Stimulated activated CD4-positive, alpha-beta T cell treated with anti-CD3 and anti-CD28 coated beads, Interleukin-4, amount 100 ng/mL, for 48 hours (primary cell): Measurements from ENCODE around the gene SYMPK.
A peak's percentile ranks its signal among the peaks of the same experiment; 100 is the strongest.
"Not testable (repeated sequence)": the region's sequence is repeated elsewhere in the genome, so short reads cannot be mapped to it uniquely, and the experiment has no call there.

Experiments used
- DNase-seq, 2 donors: peaks; one replicate each; pipeline ENCODE4 v3.0.0-alpha.2; 2020; ENCODE audit warnings: low read depth in 2 of 2

The SYMPK gene

DNA sequence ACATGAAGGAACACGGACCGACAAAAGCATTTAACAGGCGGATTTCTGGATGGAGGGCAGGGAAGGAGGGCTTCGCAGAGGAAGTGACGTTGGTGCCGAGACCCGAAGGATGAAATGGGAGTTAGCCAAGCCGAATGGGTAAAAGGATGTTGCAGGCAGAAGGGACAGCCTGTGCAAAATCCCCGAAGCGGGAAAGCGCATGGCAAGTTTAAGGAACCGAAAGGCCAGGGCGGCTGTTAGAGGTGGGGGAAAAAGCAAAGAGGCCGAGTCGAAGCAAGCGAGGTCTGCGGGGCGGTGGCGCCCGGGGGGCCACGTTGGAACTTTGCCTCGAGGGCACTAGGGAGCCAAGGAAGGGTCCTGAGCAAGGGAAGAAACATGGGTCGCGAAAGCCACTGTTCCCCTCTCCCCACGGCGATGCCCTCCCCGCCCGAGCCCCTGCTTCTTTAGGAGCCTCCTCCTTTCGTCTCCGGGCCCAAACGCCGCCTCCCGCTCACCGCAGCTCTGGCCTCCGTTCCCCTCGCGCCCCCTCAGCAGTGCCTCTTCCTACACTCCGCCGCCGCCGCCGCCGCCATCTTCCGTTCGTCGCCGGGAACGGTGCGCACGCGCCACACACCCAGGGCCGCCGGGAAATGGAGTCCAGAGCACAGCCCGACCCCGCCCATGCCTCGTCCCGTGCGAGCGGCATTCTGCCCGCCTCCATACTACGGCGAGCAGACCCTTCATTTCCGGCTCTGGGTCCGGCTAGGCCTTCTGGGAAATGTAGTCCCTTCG, at the start of gene SYMPK:
TSS of gene SYMPK (minus strand) at position 584 of the 771 bp plus-strand sequence. CDS start 8,652 bp downstream, outside the sequence.
- DNase-seq: peak; percentile 98 to 99

DNA sequence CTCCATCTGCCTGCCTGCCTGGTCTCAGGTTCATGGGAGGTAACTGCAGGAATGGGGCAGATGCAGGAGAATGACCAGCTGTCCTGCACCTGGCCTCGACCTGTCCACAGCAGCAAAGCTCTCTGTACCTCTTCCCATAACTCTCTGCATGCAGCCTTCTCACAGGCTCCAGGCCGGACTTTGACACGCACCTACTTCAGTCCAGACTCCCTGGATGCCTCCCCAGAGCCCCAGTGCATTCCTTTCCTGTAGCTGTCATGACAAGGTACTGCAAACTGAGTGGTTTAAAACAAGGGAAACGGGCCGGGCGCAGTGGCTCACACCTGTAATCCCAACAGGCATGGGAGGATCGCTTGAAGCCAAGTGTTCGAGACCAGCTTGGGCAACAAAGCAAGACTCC, 48.3 kb upstream of the SYMPK start:
- no peak for DNase-seq

GRCh38 chr19:45908956-45909355, 46.0 kb upstream of the SYMPK start:
- DNase-seq: no peak

GRCh38 chr19:45906221-45906620, 43.3 kb upstream of the SYMPK start:
- no peak for DNase-seq

DNA sequence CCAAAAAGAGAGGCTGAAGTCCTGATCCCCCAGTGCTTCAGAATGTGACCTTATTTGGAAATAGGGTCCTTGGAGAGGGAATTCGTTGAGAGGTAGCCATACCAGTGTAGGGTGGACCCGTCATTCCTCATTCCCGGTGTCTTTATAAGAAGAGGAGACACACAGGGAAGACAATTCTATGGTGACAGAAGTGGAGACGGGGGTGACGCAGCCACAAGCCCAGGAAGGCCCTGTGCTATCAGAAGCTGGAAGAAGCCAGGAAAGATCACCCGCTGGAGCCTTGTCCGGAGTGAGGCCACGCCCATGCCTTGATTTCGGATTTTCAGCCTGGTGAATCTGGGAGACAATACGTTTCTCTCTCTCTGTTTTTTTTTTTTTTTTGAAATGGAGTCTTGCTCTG, 42.1 kb upstream of the SYMPK start:
- DNase-seq: no peak

DNA sequence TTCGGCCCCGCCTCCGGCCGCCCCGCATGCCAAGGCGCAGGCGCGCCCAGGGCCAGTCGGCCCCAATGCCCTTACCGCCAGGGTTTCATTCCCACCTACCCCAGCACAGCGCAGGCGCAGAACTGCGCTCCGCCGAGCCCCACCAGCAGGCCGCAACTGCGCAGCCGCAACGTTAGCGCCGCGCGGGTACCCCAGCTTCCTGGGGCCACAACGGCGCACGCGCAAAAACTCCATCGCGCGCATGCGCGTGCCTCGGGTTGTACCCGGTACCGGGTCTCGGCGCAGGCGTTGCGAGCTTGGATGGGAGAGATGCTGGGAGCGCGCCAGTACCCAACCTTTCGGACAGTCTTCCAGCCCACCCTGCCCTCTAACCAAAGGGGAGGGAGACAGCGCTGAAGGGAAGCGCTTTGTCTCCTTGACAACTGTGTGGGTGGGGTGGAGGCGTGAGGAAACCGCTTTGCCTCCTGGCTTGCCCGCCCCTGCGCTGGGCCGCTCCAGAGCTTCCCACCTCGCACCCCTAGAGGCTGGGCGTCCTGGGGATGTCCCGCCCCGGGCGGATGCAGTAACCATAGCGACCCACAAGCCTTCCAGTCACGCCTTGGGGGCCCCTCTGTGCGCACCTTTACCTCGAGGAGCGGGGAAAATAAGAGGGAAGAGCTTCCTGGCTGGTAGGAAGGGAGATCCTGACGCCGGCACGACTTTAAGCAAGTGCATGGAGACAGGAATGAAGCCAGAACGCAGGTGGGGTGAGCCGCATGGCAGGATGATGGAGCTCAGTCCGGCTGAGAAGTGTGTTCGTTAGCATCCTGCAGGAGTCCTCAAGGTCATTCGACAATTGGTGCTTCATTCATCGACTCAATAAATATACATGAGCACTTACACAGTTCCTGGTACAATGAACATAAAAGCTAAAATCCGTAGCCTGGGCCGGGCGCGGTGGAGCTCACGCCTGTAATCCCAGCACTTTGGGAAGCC, 40.0 kb upstream of the SYMPK start:
- DNase-seq: peak; percentile 98 to 99

GRCh38 chr19:45901912-45902650, 39.1 kb upstream of the SYMPK start, which contains the start of gene MYPOP:
Gene MYPOP (minus strand): TSS chr19:45902613. CDS start chr19:45901773, 840 bp downstream.
- no peak for DNase-seq

DNA sequence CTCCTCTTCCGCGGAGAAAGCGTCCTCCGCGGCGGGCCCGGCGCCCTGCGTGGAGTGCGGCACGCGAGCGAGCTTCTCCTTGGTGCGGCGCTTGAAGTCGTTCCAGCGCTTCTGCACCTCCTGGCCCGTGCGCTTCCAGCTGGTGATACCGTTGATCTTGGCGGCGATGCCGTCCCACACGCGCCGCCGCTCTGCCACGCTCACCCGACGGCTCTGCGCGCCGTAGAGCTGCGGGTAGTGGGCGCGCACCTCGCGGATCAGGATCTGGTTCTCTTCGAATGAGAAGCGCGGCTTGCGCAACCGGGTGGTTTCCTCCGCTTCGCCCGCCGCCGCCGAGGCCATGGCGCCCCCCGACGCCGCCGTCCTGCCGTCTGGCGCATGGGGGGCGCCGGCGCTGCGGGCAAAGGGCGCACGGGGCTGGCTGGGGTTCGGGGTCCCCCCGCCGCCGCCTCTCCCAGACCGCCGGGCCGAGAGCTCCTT, 38.5 kb upstream of the SYMPK start:
- DNase-seq: no peak

GRCh38 chr19:45900738-45901431, 37.9 kb upstream of the SYMPK start:
- DNase-seq: no peak

- DNase-seq: no peak
Observed at GRCh38 chr19:45899919-45900589, 37.1 kb upstream of the SYMPK start.

DNA sequence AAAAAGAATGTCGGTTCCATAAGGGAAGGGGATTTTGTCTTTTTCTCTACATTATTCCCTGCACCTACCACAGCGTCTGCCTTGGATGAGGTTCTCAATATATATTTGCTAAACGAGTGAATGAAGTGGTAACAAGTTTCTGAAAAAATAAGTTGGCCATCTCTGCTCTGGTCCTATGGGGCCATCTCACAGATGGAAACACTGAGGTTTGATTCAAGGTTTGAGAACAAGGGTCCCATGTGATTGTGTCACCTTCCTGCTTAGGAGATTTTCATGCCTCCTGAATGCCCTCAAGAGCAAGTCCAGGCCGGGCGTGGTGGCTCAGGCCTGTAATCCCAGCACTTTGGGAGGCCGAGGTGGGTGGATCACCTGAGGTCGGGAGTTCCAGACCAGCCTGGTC, 36.3 kb upstream of the SYMPK start:
- DNase-seq: no peak

- DNase-seq: no peak
Observed at GRCh38 chr19:45897261-45897812, 34.4 kb upstream of the SYMPK start.

DNA sequence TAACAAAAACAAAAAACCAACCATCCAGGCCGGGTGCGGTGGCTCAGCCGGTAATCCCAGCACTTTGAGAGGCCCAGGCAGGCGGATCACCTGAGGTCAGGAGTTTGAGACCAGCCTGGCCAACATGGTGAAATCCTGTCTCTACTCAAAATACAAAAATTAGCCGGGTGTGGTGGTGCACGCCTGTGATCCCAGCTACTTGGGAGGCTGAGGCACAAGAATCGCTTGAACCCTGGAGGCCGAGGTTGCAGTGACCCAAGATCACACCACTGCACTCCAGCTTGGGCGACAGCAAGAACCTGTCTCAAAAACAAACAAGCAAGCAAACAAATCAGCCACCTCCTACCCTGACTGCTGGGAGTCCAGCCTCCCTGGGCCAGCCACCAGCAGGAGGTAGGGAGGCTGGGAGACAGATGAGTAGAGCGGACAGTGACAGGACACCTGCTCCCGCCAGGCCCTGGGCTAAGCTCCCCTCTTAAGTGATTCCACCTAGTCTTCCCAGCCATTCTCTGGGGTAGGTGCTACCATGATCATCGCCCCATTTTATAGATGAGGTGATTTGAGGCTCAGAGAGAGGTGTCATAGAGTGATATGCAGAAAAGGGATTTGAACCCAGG, 33.1 kb upstream of the SYMPK start:
- not testable (repeated sequence) for DNase-seq

GRCh38 chr19:45895519-45895972, 32.6 kb upstream of the SYMPK start:
- DNase-seq: no peak

DNA sequence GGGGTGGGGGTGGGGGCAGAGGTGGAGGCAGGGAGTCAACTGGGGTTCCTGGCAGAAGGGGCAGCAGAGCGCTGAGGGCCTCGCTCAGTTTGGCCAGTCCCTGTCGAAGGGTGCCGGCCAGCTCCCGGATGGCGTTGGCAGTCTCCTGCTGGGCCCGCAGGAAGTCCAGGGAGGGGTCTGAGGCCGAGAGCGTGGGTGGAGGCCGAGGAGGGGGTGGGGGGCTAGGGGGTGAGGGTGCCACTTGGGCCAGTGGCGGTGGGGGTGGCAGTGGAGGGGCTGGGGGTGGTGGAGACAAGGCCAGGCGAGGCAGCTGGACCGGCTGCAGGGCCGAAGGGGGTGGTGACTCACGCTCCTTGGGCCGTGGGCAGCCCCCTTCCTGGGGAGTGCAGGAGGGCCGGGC, 27.9 kb upstream of the SYMPK start:
- DNase-seq: no peak

DNA sequence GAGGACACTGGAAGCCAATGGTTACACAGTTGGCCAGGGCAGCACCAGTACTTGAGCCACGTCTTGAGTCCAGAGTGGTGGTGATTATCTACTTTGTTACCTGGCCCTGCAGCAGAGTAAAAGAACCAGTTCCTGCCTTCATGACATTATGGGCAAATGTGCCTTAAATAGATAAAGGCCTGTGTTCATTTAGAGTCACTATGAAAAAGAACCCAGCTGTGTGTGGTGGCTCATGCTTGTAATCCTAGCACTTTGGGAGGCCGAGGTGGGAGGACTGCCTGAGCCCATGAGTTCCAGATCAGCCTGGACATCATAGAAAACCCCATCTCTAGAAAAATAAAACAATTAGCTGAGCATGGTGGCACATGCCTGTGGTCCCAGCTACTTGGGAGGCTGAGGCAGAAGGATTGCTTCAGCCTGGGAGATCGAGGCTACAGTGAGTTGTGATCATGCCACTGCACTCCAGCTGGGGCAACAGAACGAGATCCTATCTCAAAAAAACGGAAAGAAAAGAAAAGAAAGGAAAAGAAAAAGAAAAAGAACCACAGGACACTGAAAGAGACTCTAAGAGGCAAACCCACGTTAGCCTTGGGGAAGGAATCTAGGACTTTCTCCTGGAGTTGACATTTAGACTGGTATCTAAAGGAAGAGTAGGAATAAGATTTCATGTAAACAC, 26.4 kb upstream of the SYMPK start:
- DNase-seq: no peak

DNA sequence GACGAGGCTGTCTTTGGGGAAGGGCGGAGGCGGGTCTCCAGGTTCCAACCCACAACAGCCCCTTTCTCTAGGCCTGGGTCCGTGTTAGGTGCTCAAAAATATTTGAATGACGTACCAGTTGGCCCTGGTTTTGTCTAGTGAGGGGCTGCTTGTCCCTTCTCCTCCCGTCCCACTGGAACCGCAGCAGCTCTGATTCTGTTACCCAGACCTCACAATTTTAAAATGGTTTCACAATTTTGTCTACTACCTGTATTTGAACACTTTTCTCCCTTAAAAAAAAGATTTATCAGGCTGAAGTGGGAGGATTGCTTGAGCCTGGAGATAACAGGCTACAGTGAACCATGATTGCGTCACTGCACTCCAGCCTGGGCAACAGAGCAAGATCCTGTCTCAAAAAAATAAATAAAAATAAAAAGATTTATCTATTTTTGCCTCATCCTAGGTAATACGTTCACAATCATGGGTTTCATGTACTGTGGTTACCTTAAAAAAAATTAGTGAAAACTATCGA, 24.3 kb upstream of the SYMPK start:
- no peak for DNase-seq

DNA sequence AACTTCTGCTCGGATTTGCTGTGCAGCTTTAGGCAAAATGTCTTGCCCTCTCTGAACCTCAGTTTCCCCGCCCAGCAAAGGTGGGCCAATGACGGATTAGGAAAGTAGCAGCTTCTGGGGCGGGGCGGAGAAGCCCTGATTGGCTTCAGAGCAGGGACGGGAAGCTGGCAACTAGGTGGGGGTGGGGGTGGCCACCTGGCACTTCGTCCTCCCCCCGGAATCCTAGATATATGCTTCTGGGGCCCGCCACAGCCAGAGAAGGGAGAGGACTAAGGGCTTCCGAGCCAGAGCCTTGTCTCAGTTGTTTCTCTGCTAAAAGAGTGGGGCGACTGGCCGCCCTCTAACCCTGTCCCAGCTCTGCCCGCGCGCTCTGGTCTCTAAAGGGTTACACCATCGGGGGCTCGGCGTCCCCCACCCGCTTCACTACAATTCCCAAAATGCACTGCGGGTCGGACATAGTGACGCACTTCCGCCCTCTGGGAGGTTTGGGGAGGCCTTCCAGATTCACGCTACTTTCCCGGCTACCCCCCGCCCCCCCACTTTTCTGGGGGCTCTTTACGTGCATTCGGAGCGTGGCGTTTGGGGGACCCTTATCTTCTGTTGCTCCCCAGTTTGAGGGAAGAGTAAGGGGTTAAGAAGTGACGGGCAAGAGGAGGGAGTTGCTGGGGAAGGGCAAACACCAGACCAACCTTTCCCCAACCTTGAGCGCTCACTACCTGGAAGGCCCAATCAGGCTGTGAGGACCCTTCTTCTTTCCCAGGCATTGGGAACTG, 23.7 kb upstream of the SYMPK start:
- peak; percentile 81 to 88 for DNase-seq
